GM12864 (cell line): ENCODE data around the gene EVI5.
A peak's percentile ranks its signal among the peaks of the same experiment; 100 is the strongest.

Experiments
- DNase-seq: peaks from one replicate; pipeline ENCODE4 v3.0.0-alpha.2; 2011; ENCODE audit warnings: low read depth
- H3K4me3 ChIP-seq: 2 replicates; pipeline ENCODE4 v1.5.1; 2011; ENCODE audit warnings: mild to moderate bottlenecking, low read depth, low read length, control low read depth
- CTCF ChIP-seq: IDR thresholded peaks from 2 replicates; pipeline ENCODE4 v1.5.1; 2011; ENCODE audit warnings: low read depth, mild to moderate bottlenecking, moderate library complexity, low read length, control low read depth, inconsistent platforms; ENCODE audit errors: missing control alignments

The EVI5 gene

GRCh38 chr1:92826792-92827191 lies 41.9 kb upstream of the EVI5 start:
- TF ChIP-seq CTCF = no peak
- no peak overlapping the region for H3K4me3 ChIP-seq
- no peak for DNase-seq

DNA sequence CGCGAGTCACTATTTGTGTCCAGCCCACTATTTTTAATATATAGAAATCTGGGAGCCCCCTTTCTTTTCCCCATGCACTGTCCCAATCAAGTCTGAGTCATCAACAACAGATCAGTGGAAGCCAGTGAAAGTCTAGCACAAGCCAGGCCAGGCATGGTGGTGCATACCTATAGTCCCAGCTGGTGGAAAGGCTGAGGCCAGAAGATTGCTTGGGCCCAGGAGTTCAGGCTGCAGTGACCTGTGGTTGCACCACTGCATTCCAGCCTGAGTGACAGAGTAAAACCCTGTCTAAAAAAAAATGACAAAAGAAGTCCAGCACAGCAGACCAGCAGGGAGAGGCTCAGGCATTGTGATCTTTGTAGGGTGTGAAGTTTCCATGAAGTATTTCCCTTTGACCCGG lies 38.0 kb upstream of the EVI5 start:
- no peak overlapping the region for H3K4me3 ChIP-seq
- no peak for DNase-seq
- TF ChIP-seq CTCF = no peak

DNA sequence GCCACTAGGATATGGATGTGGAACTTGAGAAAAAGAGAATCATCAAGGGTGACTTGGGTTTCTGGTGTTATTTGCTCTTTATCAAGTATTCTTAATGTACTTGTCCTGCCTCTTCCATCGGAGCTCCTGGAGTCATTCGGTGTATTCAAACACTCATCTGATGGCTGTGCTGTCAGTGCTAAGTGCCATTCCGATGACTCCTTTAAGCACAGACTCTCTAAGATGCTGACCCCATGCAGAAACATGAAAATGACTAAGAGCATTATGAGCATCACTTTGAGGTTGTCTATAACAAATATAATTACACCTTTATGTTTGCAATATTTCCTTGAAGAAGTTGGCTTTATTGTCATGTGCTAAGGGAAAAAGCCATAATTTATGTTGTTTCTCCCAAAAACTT lies 35.6 kb upstream of the EVI5 start:
- no peak for TF ChIP-seq CTCF
- H3K4me3 ChIP-seq = no peak overlapping the region
- no peak for DNase-seq

- DNase-seq = no peak
- H3K4me3 ChIP-seq = no peak overlapping the region
- no peak for TF ChIP-seq CTCF
Measured at GRCh38 chr1:92820024-92820423, 35.1 kb upstream of the EVI5 start.

DNA sequence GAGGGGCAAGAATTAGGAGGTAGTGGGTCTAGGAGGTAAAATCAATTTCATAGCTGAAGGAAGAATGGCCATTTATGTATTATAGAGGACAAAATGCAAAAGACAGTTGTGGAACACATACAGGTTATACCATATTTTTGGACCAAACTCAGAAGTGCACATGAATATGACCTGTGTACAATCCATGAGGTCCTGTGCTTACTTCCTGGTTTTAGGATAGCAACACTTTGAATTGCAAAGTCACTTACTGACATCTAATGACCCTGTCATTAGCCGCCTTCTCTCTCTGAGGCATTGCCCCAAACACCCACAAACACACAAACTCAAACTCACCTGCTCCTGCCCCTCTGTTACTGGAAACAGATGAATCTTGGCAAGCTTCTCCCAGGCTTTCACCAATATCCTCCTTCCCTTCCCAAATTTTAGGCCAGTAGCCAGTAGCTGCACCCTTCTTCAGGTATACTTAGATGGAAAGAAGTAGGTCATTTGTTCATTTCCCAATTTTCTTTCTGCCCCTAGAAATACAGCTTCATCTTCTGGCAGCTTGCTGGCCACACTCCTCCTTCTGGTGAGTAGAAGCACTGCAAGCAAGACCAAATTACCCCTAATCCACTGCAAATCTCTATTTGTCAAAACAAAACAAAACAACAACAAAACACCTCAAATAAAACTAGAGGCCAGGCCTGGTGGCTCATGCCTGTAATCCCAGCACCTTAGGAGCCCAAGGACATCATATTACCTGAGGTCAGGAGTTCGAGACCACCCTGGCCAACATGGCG lies 33.3 kb upstream of the EVI5 start:
- no peak for DNase-seq
- no peak overlapping the region for H3K4me3 ChIP-seq
- TF ChIP-seq CTCF = peak; percentile 85

DNA sequence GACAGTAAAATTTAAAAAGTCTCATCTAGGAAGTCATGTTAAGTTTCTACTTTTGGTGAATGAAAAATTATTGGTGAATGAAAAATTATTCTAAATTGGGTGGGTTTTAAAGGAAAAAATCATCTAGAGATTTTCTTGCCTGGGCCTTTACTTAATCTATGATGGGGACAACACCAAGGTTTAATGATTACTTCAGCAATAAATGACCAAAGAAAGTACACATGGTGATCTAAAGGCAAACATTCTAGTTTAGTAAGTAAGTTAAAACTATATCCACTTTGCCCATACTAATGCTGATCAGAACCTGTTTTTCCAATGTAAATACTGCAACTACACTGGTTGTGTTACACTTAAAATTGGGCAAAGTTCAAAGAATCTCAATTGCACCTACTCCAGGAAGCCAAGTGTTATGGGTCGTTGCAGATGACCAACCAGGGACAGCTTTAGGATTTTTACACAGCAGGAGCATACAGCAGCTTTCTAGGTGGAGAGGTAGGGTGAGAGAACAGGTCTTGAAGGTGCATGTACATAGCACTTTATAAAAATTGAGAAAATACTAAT lies 32.3 kb upstream of the EVI5 start:
- no peak for DNase-seq
- H3K4me3 ChIP-seq = no peak overlapping the region
- TF ChIP-seq CTCF = no peak

DNA sequence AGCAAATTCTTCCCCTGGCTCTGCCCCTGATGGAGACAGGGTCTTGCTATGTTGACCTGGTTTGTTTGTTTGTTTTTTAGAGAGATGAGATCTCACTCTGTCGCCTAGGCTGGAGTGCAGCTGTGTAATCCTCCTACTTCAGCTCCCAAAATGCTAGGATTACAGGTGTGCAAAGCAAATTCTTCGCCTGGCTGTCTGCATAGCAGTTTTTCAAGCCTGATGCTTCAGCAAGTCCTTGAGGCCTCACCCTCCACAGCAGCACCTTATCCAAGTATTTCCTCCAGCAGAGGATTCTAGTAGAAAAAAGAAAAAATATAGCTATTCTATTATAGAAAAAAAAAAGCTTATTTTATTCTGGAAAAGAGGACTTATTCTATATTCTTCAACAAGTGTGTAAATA lies 31.8 kb upstream of the EVI5 start:
- H3K4me3 ChIP-seq = no peak overlapping the region
- TF ChIP-seq CTCF = no peak
- DNase-seq = no peak
